ENCODE results near the gene ITPK1. TPM values are rescaled to one million over a fixed set of nuclear protein-coding genes. Genes with fewer than 3 reads are reported as not detected.

The ITPK1 gene
- total RNA-seq, 4 donors from 2014 or later = 108 to 221 (median 138) TPM

DNA sequence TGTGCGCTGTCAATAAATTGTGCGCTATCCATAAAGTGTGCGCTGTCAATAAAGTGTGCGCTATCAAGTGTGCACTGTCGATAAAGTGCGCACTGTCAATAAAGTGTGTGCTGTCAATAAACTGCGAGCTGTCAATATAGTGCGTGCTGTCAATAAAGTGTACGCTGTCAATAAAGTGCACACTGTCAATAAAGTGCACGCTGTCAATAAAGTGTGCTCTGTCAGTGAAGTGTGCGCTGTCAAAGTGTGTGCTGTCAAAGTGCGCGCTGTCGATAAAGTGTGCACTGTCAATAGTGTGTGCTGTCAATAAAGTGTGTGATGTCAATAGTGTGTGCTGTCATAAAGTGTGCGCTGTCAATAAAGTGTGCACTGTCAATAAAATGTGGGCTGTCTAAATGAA is 195.7 kb downstream of the ITPK1 start:
- H3K36me3 ChIP-seq = no peaks in the 10 kb centered on the region
- no peak overlapping the region for H3K27ac ChIP-seq (replicated peaks in 1 of 4)
- H3K9me3 ChIP-seq = no peaks in the 10 kb centered on the region
- TF ChIP-seq CTCF (IDR thresholded peaks at IDR 0.05) (no peak), POLR2AphosphoS5 (IDR thresholded peaks at IDR 0.05) (no peak), POLR2A (IDR thresholded peaks at IDR 0.05; ENCODE audit: low read depth) (no peak), EP300 (IDR thresholded peaks at IDR 0.05) (no peak)
- WGBS = 96% methylated on average over 15 of the region's 15 CpGs
- peaks cover 0 to 11% (median 9%) of the 10 kb centered on the region in 4 donors for H3K4me1 ChIP-seq
- intact Hi-C loops (cut with DNase I) = no loop called here
- peaks cover 0 to 66% (median 8%) of the 10 kb centered on the region in 4 donors for H3K27me3 ChIP-seq
- no peak overlapping the region for H3K4me3 ChIP-seq
- no peak for DNase-seq (ENCODE audit: extremely low spot score)

DNA sequence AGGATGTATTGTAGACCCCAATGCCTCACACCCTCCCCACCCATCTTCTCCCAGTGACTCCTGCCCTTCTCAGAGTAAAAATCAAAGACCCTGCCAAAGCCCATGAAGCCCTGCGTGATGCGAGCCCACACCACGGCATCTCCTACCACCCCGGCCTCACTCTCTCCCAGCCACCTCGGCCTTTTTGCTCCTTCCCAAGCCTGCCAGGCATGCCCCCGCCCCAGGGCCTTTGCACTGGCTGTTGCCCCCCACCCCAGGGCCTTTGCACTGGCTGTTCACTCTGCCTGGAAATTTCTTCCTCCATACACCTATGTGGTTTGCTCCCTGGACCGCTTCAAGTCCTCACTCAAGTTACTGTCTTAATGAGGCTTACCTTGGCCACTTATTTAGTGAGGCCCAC is 197.8 kb downstream of the ITPK1 start:
- DNase-seq (ENCODE audit: extremely low spot score) = no peak
- H3K4me1 ChIP-seq = peaks cover 0 to 4% (median 2%) of the 10 kb centered on the region in 4 donors
- no peak overlapping the region for H3K4me3 ChIP-seq
- H3K27ac ChIP-seq (replicated peaks in 1 of 4) = no peak overlapping the region
- intact Hi-C loops (cut with DNase I) = no loop called here
- peaks cover 0 to 50% (median 5%) of the 10 kb centered on the region in 4 donors for H3K27me3 ChIP-seq
- H3K36me3 ChIP-seq = no peaks in the 10 kb centered on the region
- 90% methylated on average over 7 of the region's 7 CpGs for WGBS
- TF ChIP-seq CTCF (IDR thresholded peaks at IDR 0.05) (no peak), EP300 (IDR thresholded peaks at IDR 0.05) (no peak), POLR2A (IDR thresholded peaks at IDR 0.05; ENCODE audit: low read depth) (no peak), POLR2AphosphoS5 (IDR thresholded peaks at IDR 0.05) (no peak)
- no peaks in the 10 kb centered on the region for H3K9me3 ChIP-seq

- no peak for DNase-seq (ENCODE audit: extremely low spot score)
- WGBS = 73% methylated on average over 11 of the region's 14 CpGs
- no peak for TF ChIP-seq POLR2AphosphoS5 (IDR thresholded peaks at IDR 0.05)
- TF ChIP-seq CTCF (IDR thresholded peaks at IDR 0.05) = no peak
- TF ChIP-seq EP300 (IDR thresholded peaks at IDR 0.05) = no peak
- TF ChIP-seq POLR2A (IDR thresholded peaks at IDR 0.05; ENCODE audit: low read depth) = no peak
Observed at GRCh38 chr14:92917041-92917940, 198.4 kb downstream of the ITPK1 start.

DNA sequence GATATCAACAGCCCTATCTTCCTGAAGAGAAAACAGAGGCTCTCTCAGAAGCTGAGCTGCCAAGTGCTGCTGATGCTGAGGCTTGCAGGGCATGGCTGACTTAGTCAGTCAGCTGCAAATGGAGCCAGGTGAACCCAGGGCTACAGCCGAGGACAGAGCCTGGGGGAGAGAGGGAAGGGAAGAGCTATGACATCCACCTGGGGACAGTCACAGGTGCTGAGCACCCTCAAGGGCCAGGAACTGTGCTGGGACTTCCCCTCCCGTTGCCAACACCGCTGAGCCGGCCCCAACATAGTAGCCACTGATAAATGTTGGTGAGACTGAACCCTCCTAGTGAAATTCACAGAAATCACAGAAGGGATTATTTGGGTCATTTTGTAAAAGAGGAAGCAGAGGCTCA is 199.5 kb downstream of the ITPK1 start:
- WGBS = 86% methylated on average over 4 of the region's 4 CpGs
- H3K27ac ChIP-seq (replicated peaks in 1 of 4) = no peak overlapping the region
- no peak for TF ChIP-seq POLR2A (IDR thresholded peaks at IDR 0.05; ENCODE audit: low read depth)
- TF ChIP-seq CTCF (IDR thresholded peaks at IDR 0.05) = no peak
- TF ChIP-seq EP300 (IDR thresholded peaks at IDR 0.05) = no peak
- no peak for TF ChIP-seq POLR2AphosphoS5 (IDR thresholded peaks at IDR 0.05)
- H3K36me3 ChIP-seq = no peaks in the 10 kb centered on the region
- no peaks in the 10 kb centered on the region for H3K4me1 ChIP-seq
- no peak for DNase-seq (ENCODE audit: extremely low spot score)
- H3K27me3 ChIP-seq = peaks cover 0 to 32% (median 0%) of the 10 kb centered on the region in 4 donors
- no peaks in the 10 kb centered on the region for H3K9me3 ChIP-seq
- intact Hi-C loops (cut with DNase I) = no loop called here
- no peak overlapping the region for H3K4me3 ChIP-seq

More at GRCh38 chr14:92917041-92917940, 198.4 kb downstream of the ITPK1 start:
- Histone ChIP-seq H3K27ac (replicated peaks in 1 of 4) (no peak overlapping the region), H3K36me3 (no peaks in the 10 kb centered on the region), H3K4me3 (no peak overlapping the region), H3K9me3 (no peaks in the 10 kb centered on the region), H3K27me3 (peaks cover 0 to 43% (median 2%) of the 10 kb centered on the region in 4 donors), H3K4me1 (no peaks in the 10 kb centered on the region)
- intact Hi-C loops (cut with DNase I) = no loop called here

All from esophagus muscularis mucosa (tissue), 4 donors.